GM12801 (cell line): ENCODE data around the gene MCFD2.

Source experiments
- CTCF ChIP-seq: IDR thresholded peaks from one replicate; pipeline ENCODE4 v1.5.1; 2011; ENCODE audit warnings: control low read depth; ENCODE audit not compliant: insufficient read length; ENCODE audit errors: extremely low read depth

MCFD2 gene

GRCh38 chr2:46935071-46935470 is 19.5 kb upstream of the MCFD2 start:
- TF ChIP-seq CTCF: no peak

GRCh38 chr2:46929612-46930011 is 14.0 kb upstream of the MCFD2 start:
- TF ChIP-seq CTCF: no peak

DNA sequence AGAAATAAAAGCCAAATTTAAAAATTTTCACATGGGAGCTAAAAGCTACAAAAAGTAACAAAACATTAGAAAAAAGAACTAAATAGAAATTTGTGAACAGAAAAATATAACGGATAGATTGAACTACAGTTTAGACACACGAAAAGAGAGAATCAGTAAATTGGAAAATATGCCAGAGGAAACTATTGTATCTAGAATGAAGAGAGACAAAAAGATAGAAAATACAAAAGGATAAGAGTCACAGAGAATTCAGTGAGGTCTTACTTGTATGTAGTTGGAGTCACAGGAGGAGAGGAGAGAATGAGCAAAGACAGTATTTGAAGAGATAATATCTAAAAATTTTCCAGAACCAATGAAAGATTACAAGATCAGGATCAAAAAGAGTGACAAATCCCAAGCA is 11.3 kb upstream of the MCFD2 start:
- TF ChIP-seq CTCF: no peak

DNA sequence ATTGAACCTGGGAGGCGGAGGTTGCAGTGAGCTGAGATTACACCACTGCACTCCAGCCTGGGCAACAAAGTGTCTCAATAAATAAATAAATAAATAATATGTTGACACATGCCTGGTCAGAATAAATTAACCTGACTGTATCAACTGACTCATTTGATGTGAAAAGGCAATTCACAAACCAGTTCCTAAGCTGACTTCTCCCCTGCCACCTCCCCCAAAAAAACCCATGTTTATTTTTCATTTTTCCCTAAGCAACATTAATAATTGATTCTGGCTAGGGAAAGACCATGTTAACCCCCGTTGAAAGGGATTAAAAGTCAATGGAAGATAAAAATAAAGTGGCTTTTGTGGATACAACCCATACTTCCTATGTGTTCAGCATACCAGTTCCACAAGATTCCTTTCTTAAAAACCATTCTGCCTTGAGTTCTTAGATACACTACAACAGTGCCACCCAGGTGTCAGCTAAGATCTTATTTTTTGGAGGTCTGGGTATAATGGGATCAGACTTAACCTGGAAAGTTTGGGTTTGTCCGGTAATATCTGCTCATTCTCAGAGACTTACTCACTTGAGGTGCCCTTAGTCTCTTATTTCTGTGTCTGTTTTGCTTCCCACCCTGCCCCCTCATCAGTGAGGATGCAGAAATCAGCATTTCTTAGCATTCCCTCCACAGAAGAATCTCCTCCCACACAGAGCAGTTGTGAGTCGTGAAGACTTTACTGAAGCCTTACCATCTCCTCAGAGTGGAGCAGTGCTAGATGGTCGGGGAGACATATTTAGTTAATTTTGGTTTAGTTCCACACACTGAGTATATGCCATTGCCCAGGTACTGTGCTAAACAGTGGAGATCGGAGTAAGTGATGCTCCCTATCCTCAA is 10.1 kb upstream of the MCFD2 start:
- TF ChIP-seq CTCF: no peak

GRCh38 chr2:46924608-46925007 is 9.0 kb upstream of the MCFD2 start:
- TF ChIP-seq CTCF: no peak

- no peak for TF ChIP-seq CTCF
Measured at GRCh38 chr2:46924038-46924437, 8.4 kb upstream of the MCFD2 start.

DNA sequence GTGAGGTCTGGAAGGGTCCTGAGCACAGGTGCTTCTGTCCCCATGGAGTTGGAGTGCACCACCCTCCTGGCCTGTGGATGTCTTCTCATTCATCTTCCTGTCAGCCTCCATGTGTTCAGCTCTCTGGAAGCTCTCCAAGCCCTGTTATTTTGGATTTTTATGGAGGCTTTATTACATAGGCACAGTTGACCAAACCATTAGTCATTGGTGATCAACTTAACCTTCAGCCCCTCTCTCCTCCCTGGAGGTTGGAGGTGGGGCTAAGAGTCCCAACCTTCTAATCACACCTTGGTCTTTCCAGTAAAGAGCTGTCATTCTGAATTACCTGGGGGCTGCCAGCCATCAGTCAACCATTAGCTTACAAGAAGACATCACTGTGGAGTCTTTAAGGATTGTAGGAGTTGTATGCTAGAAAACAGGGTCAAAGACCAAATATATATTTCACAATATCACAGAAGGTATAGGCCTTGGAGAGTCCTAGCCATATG is 7.5 kb upstream of the MCFD2 start:
- no peak for TF ChIP-seq CTCF
